Transverse colon (tissue), 4 donors: ENCODE data around the gene CRYBA4. TPM values are rescaled to one million over a fixed set of nuclear protein-coding genes. Genes with fewer than 3 reads are reported as not detected.

Experiments used
- DNase-seq: peaks from one replicate; pipeline ENCODE4 v3.0.0-alpha.2; 2019
- H3K27ac ChIP-seq, 4 donors: fragments of 200-600 bp; sonication (generic); 2 replicates each; pipeline ENCODE4 v1.5.1; 2016 to 2018; ENCODE audit warnings: inconsistent platforms in 4 of 4
- H3K27me3 ChIP-seq: fragments of 200-600 bp; sonication (generic); 2 replicates; pipeline ENCODE4 v1.5.1; 2017; ENCODE audit warnings: inconsistent platforms
- H3K36me3 ChIP-seq, 4 donors: fragments of 200-600 bp; sonication (generic); 2 replicates each; pipeline ENCODE4 v1.5.1; 2017 to 2019; ENCODE audit warnings: inconsistent platforms in 4 of 4
- H3K4me1 ChIP-seq, 4 donors: fragments of 200-600 bp; sonication (generic); 2 replicates each; pipeline ENCODE4 v1.5.1; 2017 to 2020; ENCODE audit warnings: inconsistent platforms in 4 of 4
- H3K4me3 ChIP-seq, 4 donors: fragments of 200-600 bp; sonication (generic); 1 replicate in 1 of 4; 2 replicates in 3 of 4; pipeline versions ENCODE4 v1.5.1 to v1.6.1; 2017 to 2019; ENCODE audit warnings: inconsistent platforms in 4 of 4
- H3K9me3 ChIP-seq, 2 donors: fragments of 200-600 bp; sonication (generic); 2 replicates each; pipeline ENCODE4 v1.5.1; 2017 to 2019; ENCODE audit warnings: inconsistent platforms in 2 of 2
- CTCF ChIP-seq, 5 experiments: fragments of 200-600 bp in 3 of 5; fragments of 450-650 bp in 2 of 5; sonication (generic) in 3 of 5; IDR thresholded peaks; 1 replicate in 2 of 5; 2 replicates in 3 of 5; pipeline ENCODE4 v1.5.1; 2016 to 2017; ENCODE audit warnings: antibody characterized with exemption in 5 of 5, inconsistent platforms in 3 of 5, mild to moderate bottlenecking in 2 of 5, moderate library complexity in 1 of 5
- EP300 ChIP-seq: sonication (generic); formaldehyde crosslinking; IDR thresholded peaks from one replicate; pipeline ENCODE4 v1.6.1; 2017; ENCODE audit warnings: antibody characterized with exemption, low read depth
- POLR2A ChIP-seq: fragments of 450-650 bp; IDR thresholded peaks from one replicate; pipeline ENCODE4 v1.6.1; 2016; ENCODE audit warnings: antibody characterized with exemption, mild to moderate bottlenecking, moderate library complexity
- POLR2AphosphoS5 ChIP-seq, 3 donors: sonication (generic); formaldehyde crosslinking; IDR thresholded peaks; one replicate each; pipeline ENCODE4 v1.6.1; 2016; ENCODE audit warnings: antibody characterized with exemption in 3 of 3
- WGBS, 2 donors: methylation state at CpG; one replicate each; pipeline ENCODE4 v1.1.5; 2018; ENCODE audit warnings: low coverage in 1 of 2; 5-methylcytosine and 5-hydroxymethylcytosine counted together
- in situ Hi-C, 4 donors: fragments of 200-750 bp; cut with MboI; loops; one replicate each; pipeline versions ENCODE4 v1.15.0 to v1.15.1; 2017; ENCODE audit warnings: low sequenced_read_pairs in 3 of 4, low pct_ligation_motif_present in 1 of 4, low pct_unique_long_range_greater_than_20kb in 1 of 4
- intact Hi-C: fragments of 100-400 bp; cut with DNase I; formaldehyde crosslinking; loops from one replicate; pipeline ENCODE4 v1.15.1; 2023; ENCODE audit warnings: low total_unique reads
- total RNA-seq, 4 donors: library from RNA; depleted of rRNA; stranded (reverse); fragments of >200 nt; gene quantifications; one replicate each; pipeline ENCODE4 v1.1.0, GENCODE V29; 2016

Gene CRYBA4
- not detected for total RNA-seq

GRCh38 chr22:26621663-26622062 is at the start of gene CRYBA4:
CRYBA4 (plus strand) TSS chr22:26621963; CDS start chr22:26622597, 634 bp downstream.
- no peak within 1 kb of the TSS for H3K4me3 ChIP-seq
- H3K4me1 ChIP-seq, result peaks cover 0 to 2% (median 0%) of the 10 kb centered on the region in 4 donors
- in situ Hi-C loops, result no loop called here
- intact Hi-C loops, result no loop called here
- no peak for TF ChIP-seq POLR2A
- TF ChIP-seq CTCF (IDR thresholded peaks at IDR 0.05), result no peak
- TF ChIP-seq POLR2AphosphoS5 (IDR thresholded peaks at IDR 0.05), result no peak
- TF ChIP-seq EP300, result no peak
- DNase-seq, result no peak
- WGBS, 2 donors, result 73% methylated on average over 7 of the region's 7 CpGs; no CpG with 5 or more reads in 1 of the 2 donors
- H3K27ac ChIP-seq, result no peak within 1 kb of the TSS
- no peaks in the 10 kb centered on the region for H3K9me3 ChIP-seq
- no peaks in the 10 kb centered on the region for H3K36me3 ChIP-seq
- no peaks in the 10 kb centered on the region for H3K27me3 ChIP-seq

- peak overlapping the region in 2 of 4 donors; percentile 5 to 40 for H3K27ac ChIP-seq
- H3K4me1 ChIP-seq, result peaks cover 0 to 13% (median 0%) of the 10 kb centered on the region in 4 donors
- 71 to 81% methylated on average over 1 to 10 of the region's 10 CpGs for WGBS, 2 donors
- no peaks in the 10 kb centered on the region for H3K9me3 ChIP-seq
- no peak for TF ChIP-seq CTCF (IDR thresholded peaks at IDR 0.05)
- TF ChIP-seq POLR2AphosphoS5 (IDR thresholded peaks at IDR 0.05), result no peak
- TF ChIP-seq EP300, result no peak
- TF ChIP-seq POLR2A, result no peak
- no peaks in the 10 kb centered on the region for H3K27me3 ChIP-seq
- in situ Hi-C loops (no loop called here), intact Hi-C loops (no loop called here)
- no peak overlapping the region for H3K4me3 ChIP-seq
- peak; percentile 17 for DNase-seq
- H3K36me3 ChIP-seq, result no peaks in the 10 kb centered on the region
Measured at GRCh38 chr22:26573026-26573662, 48.6 kb upstream of the CRYBA4 start.

- Histone ChIP-seq H3K36me3 (no peaks in the 10 kb centered on the region), H3K27ac (peak overlapping the region in 2 of 4 donors; percentile 5 to 40), H3K9me3 (no peaks in the 10 kb centered on the region), H3K4me1 (peaks cover 0 to 13% (median 0%) of the 10 kb centered on the region in 4 donors), H3K4me3 (no peak overlapping the region), H3K27me3 (no peaks in the 10 kb centered on the region)
- in situ Hi-C loops, result no loop called here
- 67 to 80% methylated on average over 3 to 7 of the region's 7 CpGs for WGBS, 2 donors
- intact Hi-C loops, result no loop called here
- no peak for DNase-seq
- TF ChIP-seq POLR2A (no peak), POLR2AphosphoS5 (IDR thresholded peaks at IDR 0.05) (no peak), CTCF (IDR thresholded peaks at IDR 0.05) (no peak)
Measured at GRCh38 chr22:26574001-26574723, 47.6 kb upstream of the CRYBA4 start.

GRCh38 chr22:26576026-26576680 is 45.6 kb upstream of the CRYBA4 start:
- TF ChIP-seq EP300, result no peak
- TF ChIP-seq POLR2AphosphoS5 (IDR thresholded peaks at IDR 0.05), result no peak
- H3K27ac ChIP-seq, result no peak overlapping the region
- no peaks in the 10 kb centered on the region for H3K36me3 ChIP-seq
- H3K4me1 ChIP-seq, result peaks cover 0 to 21% (median 0%) of the 10 kb centered on the region in 4 donors
- intact Hi-C loops (no loop called here), in situ Hi-C loops (no loop called here)
- DNase-seq, result no peak
- no peaks in the 10 kb centered on the region for H3K9me3 ChIP-seq
- no peaks in the 10 kb centered on the region for H3K27me3 ChIP-seq
- no peak overlapping the region for H3K4me3 ChIP-seq
- WGBS, 2 donors, result 58 to 59% methylated on average over 5 to 8 of the region's 8 CpGs
